Suprapubic skin (tissue), 4 donors: ENCODE data around the gene OSBP2.

Source experiments
- POLR2A ChIP-seq, 2 donors: fragments of 450-650 bp; IDR thresholded peaks; one replicate each; pipeline ENCODE4 v1.6.1; 2017; ENCODE audit warnings: antibody characterized with exemption in 2 of 2, mild to moderate bottlenecking in 2 of 2, moderate library complexity in 2 of 2
- POLR2AphosphoS5 ChIP-seq, 3 donors: sonication (generic); formaldehyde crosslinking; IDR thresholded peaks; one replicate each; pipeline ENCODE4 v1.6.1; 2017; ENCODE audit warnings: antibody characterized with exemption in 3 of 3
- TF ChIP-seq, protein P1 (sequence below), 2 donors: fragments of 200-600 bp in 1 of 2; fragments of 450-650 bp in 1 of 2; sonication (generic) in 1 of 2; IDR thresholded peaks; one replicate each; pipeline ENCODE4 v1.5.1; 2016 to 2019; ENCODE audit warnings: antibody characterized with exemption in 2 of 2, mild to moderate bottlenecking in 1 of 2, moderate library complexity in 1 of 2

DNA sequence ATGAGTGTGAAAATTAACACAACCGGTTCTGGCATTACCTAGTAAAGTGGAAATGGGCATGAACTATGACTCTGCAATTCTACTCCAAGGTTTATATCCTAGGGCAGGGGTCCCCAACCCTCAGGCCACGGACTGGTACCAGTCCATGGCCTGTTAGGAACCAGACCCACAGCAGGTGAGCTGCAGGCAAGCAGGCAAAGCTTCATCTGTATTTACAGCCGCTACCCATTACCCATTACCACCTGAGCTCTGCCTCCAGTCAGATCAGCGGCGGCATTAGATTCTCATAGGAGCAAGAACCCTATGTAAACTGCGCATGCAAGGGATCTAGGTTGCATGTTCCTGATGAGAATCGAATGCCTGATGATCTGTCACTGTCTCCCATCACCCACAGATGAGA, 224.1 kb downstream of the OSBP2 start:
- TF ChIP-seq, protein P1, sequence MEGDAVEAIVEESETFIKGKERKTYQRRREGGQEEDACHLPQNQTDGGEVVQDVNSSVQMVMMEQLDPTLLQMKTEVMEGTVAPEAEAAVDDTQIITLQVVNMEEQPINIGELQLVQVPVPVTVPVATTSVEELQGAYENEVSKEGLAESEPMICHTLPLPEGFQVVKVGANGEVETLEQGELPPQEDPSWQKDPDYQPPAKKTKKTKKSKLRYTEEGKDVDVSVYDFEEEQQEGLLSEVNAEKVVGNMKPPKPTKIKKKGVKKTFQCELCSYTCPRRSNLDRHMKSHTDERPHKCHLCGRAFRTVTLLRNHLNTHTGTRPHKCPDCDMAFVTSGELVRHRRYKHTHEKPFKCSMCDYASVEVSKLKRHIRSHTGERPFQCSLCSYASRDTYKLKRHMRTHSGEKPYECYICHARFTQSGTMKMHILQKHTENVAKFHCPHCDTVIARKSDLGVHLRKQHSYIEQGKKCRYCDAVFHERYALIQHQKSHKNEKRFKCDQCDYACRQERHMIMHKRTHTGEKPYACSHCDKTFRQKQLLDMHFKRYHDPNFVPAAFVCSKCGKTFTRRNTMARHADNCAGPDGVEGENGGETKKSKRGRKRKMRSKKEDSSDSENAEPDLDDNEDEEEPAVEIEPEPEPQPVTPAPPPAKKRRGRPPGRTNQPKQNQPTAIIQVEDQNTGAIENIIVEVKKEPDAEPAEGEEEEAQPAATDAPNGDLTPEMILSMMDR (IDR thresholded peaks at IDR 0.05) = no peak
- no peak for TF ChIP-seq POLR2A (IDR thresholded peaks at IDR 0.05)
- TF ChIP-seq POLR2AphosphoS5 (IDR thresholded peaks at IDR 0.05) = no peak
